ENCODE results near the gene DENND4B.

The DENND4B gene

GRCh38 chr1:153882296-153882912, 64.1 kb downstream of the DENND4B start:
- DNase-seq (ENCODE audit: low read depth in 2 of 2), result no peak

GRCh38 chr1:153881751-153882150, 64.8 kb downstream of the DENND4B start:
- no peak for DNase-seq (ENCODE audit: low read depth in 2 of 2)

GRCh38 chr1:153880962-153881361, 65.6 kb downstream of the DENND4B start:
- no peak for DNase-seq (ENCODE audit: low read depth in 2 of 2)

GRCh38 chr1:153880024-153880423, 66.5 kb downstream of the DENND4B start:
- DNase-seq (ENCODE audit: low read depth in 2 of 2), result no peak

Measured in activated CD8-positive, alpha-beta memory T cell treated with anti-CD3 and anti-CD28 coated beads for 4 hours (primary cell).